Panc1 (cell line): Measurements from ENCODE around the gene GRHL3.

Experiments used
- CTCF ChIP-seq: fragments of 450-650 bp; IDR thresholded peaks from 2 replicates; pipeline ENCODE4 v1.5.1; 2017; ENCODE audit warnings: mild to moderate bottlenecking
- POLR2AphosphoS5 ChIP-seq: IDR thresholded peaks from 2 replicates; pipeline ENCODE4 v1.6.1; 2012; ENCODE audit warnings: mild to moderate bottlenecking, low read depth, low read length, moderate library complexity
- REST ChIP-seq, 2 experiments: IDR thresholded peaks; 2 replicates each; pipeline ENCODE4 v1.6.1; 2011 to 2012; ENCODE audit warnings: low read depth in 2 of 2, control low read depth in 1 of 2, low read length in 1 of 2, mild to moderate bottlenecking in 1 of 2, moderate library complexity in 1 of 2; ENCODE audit not compliant: insufficient read depth in 1 of 2

GRCh38 chr1:24311234-24311633 is 7.9 kb upstream of the GRHL3 start:
- TF ChIP-seq REST (IDR thresholded peaks at IDR 0.05; ENCODE audit: insufficient read depth in 1 of 2, low read depth in 2 of 2, low read length in 1 of 2) (no peak), CTCF (no peak), POLR2AphosphoS5 (no peak)
